Muscle layer of duodenum (tissue), 2 donors: ENCODE measurements around the gene PPP3CA.

ENCODE experiments used
- H3K27ac ChIP-seq: one replicate; pipeline ENCODE4 v1.7.0; 2013; ENCODE audit warnings: mild to moderate bottlenecking, low read length
- H3K27me3 ChIP-seq: one replicate; pipeline ENCODE4 v1.7.0; 2013; ENCODE audit warnings: low read depth, mild to moderate bottlenecking, control low read depth, low read length
- H3K36me3 ChIP-seq, 2 donors: one replicate each; pipeline ENCODE4 v1.7.0; 2013; ENCODE audit warnings: low read length in 2 of 2, control low read depth in 1 of 2, mild to moderate bottlenecking in 1 of 2; ENCODE audit not compliant: insufficient read depth in 2 of 2, control insufficient read depth in 1 of 2
- H3K4me1 ChIP-seq, 2 donors: one replicate each; pipeline ENCODE4 v1.7.0; 2013; ENCODE audit warnings: low read length in 2 of 2, mild to moderate bottlenecking in 2 of 2, control low read depth in 1 of 2, moderate library complexity in 1 of 2; ENCODE audit not compliant: insufficient read depth in 2 of 2, control insufficient read depth in 1 of 2
- H3K4me3 ChIP-seq, 2 donors: one replicate each; pipeline ENCODE4 v1.7.0; 2013; ENCODE audit warnings: low read length in 2 of 2, low read depth in 1 of 2, mild to moderate bottlenecking in 1 of 2
- H3K9me3 ChIP-seq, 2 donors: one replicate each; pipeline ENCODE4 v1.7.0; 2013; ENCODE audit warnings: low read length in 2 of 2, control low read depth in 1 of 2, mild to moderate bottlenecking in 1 of 2; ENCODE audit not compliant: control insufficient read depth in 1 of 2
- donor health status: healthy.

Gene PPP3CA

DNA sequence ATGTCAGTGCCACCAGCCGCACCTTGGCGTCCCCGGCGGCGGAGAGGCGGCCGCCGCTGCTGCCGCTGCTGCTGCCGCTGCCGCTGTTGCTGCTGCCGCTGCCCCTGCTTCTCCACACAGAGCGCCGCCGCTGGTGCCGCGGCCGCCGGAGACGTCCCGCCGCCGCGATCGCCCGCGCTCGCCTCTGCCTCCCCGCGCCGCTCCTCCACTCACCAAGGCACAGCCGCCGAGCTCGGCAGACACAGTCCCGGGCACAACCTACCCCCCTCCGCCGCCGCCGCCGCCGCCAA, at the start of gene PPP3CA:
Gene PPP3CA (minus strand): TSS at position 260 of the 290 bp plus-strand sequence.
- no peaks in the 10 kb centered on the region for H3K9me3 ChIP-seq
- peaks cover 11 to 18% of the 10 kb centered on the region in 2 donors for H3K4me1 ChIP-seq
- peaks cover 0 to 4% of the 10 kb centered on the region in 2 donors for H3K36me3 ChIP-seq
- no peaks in the 10 kb centered on the region for H3K27me3 ChIP-seq
- peak within 1 kb of the TSS; percentile 85 to 89 for H3K4me3 ChIP-seq
- peak within 1 kb of the TSS; percentile 91 for H3K27ac ChIP-seq

GRCh38 chr4:101393256-101393655, 45.9 kb upstream of the PPP3CA start:
- no peak overlapping the region for H3K4me3 ChIP-seq
- no peaks in the 10 kb centered on the region for H3K9me3 ChIP-seq
- no peaks in the 10 kb centered on the region for H3K27me3 ChIP-seq
- H3K4me1 ChIP-seq: no peaks in the 10 kb centered on the region
- no peak overlapping the region for H3K27ac ChIP-seq
- no peaks in the 10 kb centered on the region for H3K36me3 ChIP-seq

- H3K27ac ChIP-seq: no peak overlapping the region
- H3K9me3 ChIP-seq: no peaks in the 10 kb centered on the region
- H3K36me3 ChIP-seq: no peaks in the 10 kb centered on the region
- no peaks in the 10 kb centered on the region for H3K4me1 ChIP-seq
- H3K4me3 ChIP-seq: no peak overlapping the region
- no peaks in the 10 kb centered on the region for H3K27me3 ChIP-seq
Observed at GRCh38 chr4:101370663-101371210, 23.4 kb upstream of the PPP3CA start.

GRCh38 chr4:101367201-101367600, 19.9 kb upstream of the PPP3CA start:
- H3K36me3 ChIP-seq: no peaks in the 10 kb centered on the region
- H3K9me3 ChIP-seq: no peaks in the 10 kb centered on the region
- no peaks in the 10 kb centered on the region for H3K4me1 ChIP-seq
- H3K27me3 ChIP-seq: no peaks in the 10 kb centered on the region
- no peak overlapping the region for H3K4me3 ChIP-seq
- no peak overlapping the region for H3K27ac ChIP-seq

GRCh38 chr4:101366331-101366730, 19.0 kb upstream of the PPP3CA start:
- H3K27me3 ChIP-seq: no peaks in the 10 kb centered on the region
- H3K4me3 ChIP-seq: no peak overlapping the region
- H3K4me1 ChIP-seq: no peaks in the 10 kb centered on the region
- H3K9me3 ChIP-seq: no peaks in the 10 kb centered on the region
- H3K36me3 ChIP-seq: no peaks in the 10 kb centered on the region
- H3K27ac ChIP-seq: no peak overlapping the region

DNA sequence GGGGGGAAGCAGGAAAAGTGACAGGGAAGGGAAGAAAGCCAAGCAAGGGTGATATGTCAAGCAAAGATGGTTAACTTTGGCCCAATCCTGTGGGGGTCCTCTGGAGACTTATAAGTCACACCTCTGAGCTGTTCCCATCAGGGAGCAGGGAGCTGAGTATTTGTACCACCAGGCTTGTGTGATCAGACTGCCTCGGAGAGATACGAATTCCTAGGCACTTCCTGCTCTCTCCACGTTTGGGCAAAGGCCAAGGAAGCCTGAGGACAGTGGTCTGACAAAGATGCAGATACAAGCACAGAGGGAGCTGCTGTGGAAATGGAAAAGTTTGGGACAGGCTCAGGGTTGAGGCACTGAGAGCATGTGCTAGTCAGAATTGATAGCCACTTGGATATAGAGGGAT, 10.4 kb upstream of the PPP3CA start:
- Histone ChIP-seq H3K4me1 (peaks cover 9 to 11% of the 10 kb centered on the region in 2 donors), H3K4me3 (no peak overlapping the region), H3K36me3 (no peaks in the 10 kb centered on the region), H3K9me3 (no peaks in the 10 kb centered on the region), H3K27me3 (no peaks in the 10 kb centered on the region), H3K27ac (no peak overlapping the region)

DNA sequence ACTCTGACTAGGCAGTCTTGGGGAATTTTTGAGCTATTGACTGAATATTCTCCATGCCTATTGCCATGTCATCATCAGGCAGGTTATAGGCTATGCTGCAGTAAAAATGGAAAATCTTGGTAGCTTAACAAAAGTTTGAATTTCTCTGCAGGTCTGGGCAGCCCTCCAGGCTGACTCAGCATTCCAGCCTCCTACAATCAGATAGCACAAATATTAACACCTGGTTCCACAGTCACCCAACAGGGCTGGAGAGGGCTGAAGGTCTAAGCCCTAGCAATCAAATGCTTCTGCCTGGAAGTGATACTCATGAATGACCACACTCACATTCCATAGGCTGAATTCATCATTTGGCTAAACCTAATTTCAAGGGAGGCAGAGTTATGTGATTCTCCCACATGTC, 9.6 kb upstream of the PPP3CA start:
- H3K4me1 ChIP-seq: peaks cover 9 to 11% of the 10 kb centered on the region in 2 donors
- H3K36me3 ChIP-seq: no peaks in the 10 kb centered on the region
- no peak overlapping the region for H3K4me3 ChIP-seq
- H3K27me3 ChIP-seq: no peaks in the 10 kb centered on the region
- no peaks in the 10 kb centered on the region for H3K9me3 ChIP-seq
- no peak overlapping the region for H3K27ac ChIP-seq

- H3K27me3 ChIP-seq: no peaks in the 10 kb centered on the region
- no peaks in the 10 kb centered on the region for H3K9me3 ChIP-seq
- H3K4me1 ChIP-seq: peaks cover 9 to 11% of the 10 kb centered on the region in 2 donors
- H3K36me3 ChIP-seq: no peaks in the 10 kb centered on the region
- H3K27ac ChIP-seq: no peak overlapping the region
- no peak overlapping the region for H3K4me3 ChIP-seq
Observed at GRCh38 chr4:101355767-101356702, 8.7 kb upstream of the PPP3CA start.

DNA sequence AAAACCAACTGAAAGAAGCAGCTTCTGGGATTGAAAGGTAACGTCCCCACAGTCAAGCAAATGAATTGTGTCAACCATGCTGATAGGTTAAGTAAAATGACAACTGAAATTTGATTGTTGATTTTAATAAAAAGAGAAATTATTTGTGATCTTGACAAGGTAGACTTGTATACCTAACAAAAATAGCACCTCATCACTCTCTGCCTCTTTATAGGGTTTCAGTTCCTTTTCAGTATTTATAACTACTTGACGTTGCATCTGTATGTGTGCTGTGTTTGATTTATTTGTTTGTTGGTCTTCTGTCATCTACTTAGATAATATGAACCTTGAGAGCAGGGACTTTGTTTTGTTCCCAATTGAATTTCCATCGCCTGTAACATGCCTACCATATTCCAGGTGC, 7.9 kb upstream of the PPP3CA start:
- Histone ChIP-seq H3K27me3 (no peaks in the 10 kb centered on the region), H3K27ac (no peak overlapping the region), H3K9me3 (no peaks in the 10 kb centered on the region), H3K4me3 (no peak overlapping the region), H3K36me3 (no peaks in the 10 kb centered on the region), H3K4me1 (peaks cover 9 to 11% of the 10 kb centered on the region in 2 donors)

GRCh38 chr4:101349801-101350064, 2.4 kb upstream of the PPP3CA start:
- H3K36me3 ChIP-seq: peaks cover 0 to 4% of the 10 kb centered on the region in 2 donors
- H3K4me1 ChIP-seq: peaks cover 7 to 13% of the 10 kb centered on the region in 2 donors
- no peaks in the 10 kb centered on the region for H3K9me3 ChIP-seq
- no peaks in the 10 kb centered on the region for H3K27me3 ChIP-seq
- no peak overlapping the region for H3K27ac ChIP-seq
- no peak overlapping the region for H3K4me3 ChIP-seq

GRCh38 chr4:101348995-101349800, 1.9 kb upstream of the PPP3CA start:
- Histone ChIP-seq H3K9me3 (no peaks in the 10 kb centered on the region), H3K4me1 (peaks cover 7 to 18% of the 10 kb centered on the region in 2 donors), H3K4me3 (peak overlapping the region in 1 of 2 donors; percentile 89), H3K27me3 (no peaks in the 10 kb centered on the region), H3K36me3 (peaks cover 0 to 4% of the 10 kb centered on the region in 2 donors), H3K27ac (peak overlapping the region; percentile 91)
